Measurements from ENCODE around the gene TIMM50. TPM values are rescaled to one million over a fixed set of nuclear protein-coding genes. Genes with fewer than 3 reads are reported as not detected.
A peak's percentile ranks its signal among the peaks of the same experiment; 100 is the strongest.
"Not testable (repeated sequence)": the region's sequence is repeated elsewhere in the genome, so short reads cannot be mapped to it uniquely, and the experiment has no call there.

The TIMM50 gene
- total and polyA plus RNA-seq, 3 donors from 2014 or later, result 80.6 to 130 (median 96.1) TPM

- Histone ChIP-seq H3K9me3 (no peaks in the 10 kb centered on the region), H3K27me3 (no peaks in the 10 kb centered on the region), H3K4me3 (no peak overlapping the region), H3K27ac (no peak overlapping the region), H3K4me1 (no peaks in the 10 kb centered on the region), H3K36me3 (ENCODE audit: low read depth, missing control alignments) (no peaks in the 10 kb centered on the region)
- intact Hi-C loops (cut with DNase I; ENCODE audit: low total_unique reads), result no loop called here
- DNase-seq, result peak; percentile 60
- WGBS, 2 donors, result 62 to 65% methylated on average over 6 to 9 of the region's 9 CpGs
- TF ChIP-seq CTCF (IDR thresholded peaks at IDR 0.05), result peak; percentile 17 to 81 (median 63)
- TF ChIP-seq POLR2A (IDR thresholded peaks at IDR 0.05), result no peak
Observed at GRCh38 chr19:39474139-39474620, 6.5 kb upstream of the TIMM50 start.

- Histone ChIP-seq H3K27me3 (no peaks in the 10 kb centered on the region), H3K9me3 (no peaks in the 10 kb centered on the region), H3K36me3 (ENCODE audit: low read depth, missing control alignments) (no peaks in the 10 kb centered on the region), H3K4me3 (no peak overlapping the region), H3K27ac (no peak overlapping the region), H3K4me1 (no peaks in the 10 kb centered on the region)
- TF ChIP-seq CTCF (IDR thresholded peaks at IDR 0.05) (no peak), POLR2A (IDR thresholded peaks at IDR 0.05) (no peak)
- 90 to 100% methylated on average over 2 of the region's 2 CpGs for WGBS, 2 donors
- no peak for DNase-seq
- intact Hi-C loops (cut with DNase I; ENCODE audit: low total_unique reads), result no loop called here
Observed at GRCh38 chr19:39475748-39476147, 4.9 kb upstream of the TIMM50 start.

DNA sequence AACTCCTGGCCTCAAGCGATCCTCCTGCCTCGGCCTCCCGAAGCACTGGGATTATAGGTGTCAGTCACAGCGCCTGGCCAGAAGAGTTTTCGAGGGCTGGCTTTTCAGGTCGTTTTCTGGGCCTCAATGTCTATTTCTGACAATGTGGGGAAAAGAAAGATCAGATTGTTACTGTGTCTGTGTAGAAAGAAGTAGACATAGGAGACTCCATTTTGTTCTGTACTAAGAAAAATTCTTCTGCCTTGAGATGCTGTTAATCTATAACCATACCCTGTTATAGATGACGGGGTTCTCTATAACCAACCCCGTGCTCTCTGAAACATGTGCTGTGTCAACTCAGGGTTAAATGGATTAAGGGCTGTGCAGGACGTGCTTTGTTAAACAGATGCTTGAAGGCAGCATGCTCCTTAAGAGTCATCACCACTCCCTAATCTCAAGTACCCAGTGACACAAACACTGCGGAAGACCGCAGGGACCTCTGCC lies 1.3 kb upstream of the TIMM50 start:
- H3K36me3 ChIP-seq (ENCODE audit: low read depth, missing control alignments); intact Hi-C loops (cut with DNase I; ENCODE audit: low total_unique reads): not testable (repeated sequence)
- WGBS, 2 donors, result 70 to 77% methylated on average over 11 of the region's 11 CpGs

DNA sequence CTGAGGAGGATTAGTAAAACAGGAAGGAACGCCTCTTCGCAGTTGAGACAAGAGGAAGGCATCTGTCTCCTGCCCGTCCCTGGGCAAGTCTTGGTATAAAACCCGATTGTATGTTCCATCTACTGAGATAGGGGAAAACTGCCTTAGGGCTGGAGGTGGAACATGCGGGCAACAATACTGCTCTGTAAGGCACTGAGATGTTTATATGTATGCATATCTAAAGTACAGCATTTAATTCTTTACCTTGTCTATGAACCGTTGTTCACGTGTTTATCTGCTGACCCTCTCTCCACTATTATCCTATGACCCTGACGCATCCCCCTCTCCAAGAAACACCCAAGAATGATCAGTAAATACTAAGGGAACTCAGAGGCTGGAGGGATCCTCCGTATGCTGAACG lies 722 bp upstream of the TIMM50 start:
- no peak for TF ChIP-seq POLR2A (IDR thresholded peaks at IDR 0.05)
- TF ChIP-seq CTCF (IDR thresholded peaks at IDR 0.05), result no peak
- intact Hi-C loops (cut with DNase I; ENCODE audit: low total_unique reads), result no loop called here
- no peaks in the 10 kb centered on the region for H3K9me3 ChIP-seq
- no peak for DNase-seq
- no peaks in the 10 kb centered on the region for H3K36me3 ChIP-seq (ENCODE audit: low read depth, missing control alignments)
- 28 to 30% methylated on average over 10 of the region's 10 CpGs for WGBS, 2 donors
- H3K4me1 ChIP-seq, result peaks cover 7% of the 10 kb centered on the region
- H3K27me3 ChIP-seq, result no peaks in the 10 kb centered on the region
- H3K4me3 ChIP-seq, result peak overlapping the region in 1 of 2 donors; percentile 81
- peak overlapping the region; percentile 41 to 83 for H3K27ac ChIP-seq

More for the DNA sequence above, 1.3 kb upstream of the TIMM50 start:
- not testable (repeated sequence) for DNase-seq, H3K9me3 ChIP-seq, H3K4me1 ChIP-seq, H3K4me3 ChIP-seq, H3K27me3 ChIP-seq
- peak overlapping the region in 1 of 2 donors; percentile 83 for H3K27ac ChIP-seq

GRCh38 chr19:39481229-39481545 lies 549 bp downstream of the TIMM50 start:
- Histone ChIP-seq H3K4me3 (peak overlapping the region; percentile 81 to 98), H3K9me3 (no peaks in the 10 kb centered on the region), H3K36me3 (ENCODE audit: low read depth, missing control alignments) (no peaks in the 10 kb centered on the region), H3K4me1 (peaks cover 7% of the 10 kb centered on the region), H3K27me3 (no peaks in the 10 kb centered on the region), H3K27ac (peak overlapping the region; percentile 44 to 83)
- 1% methylated on average over 11 to 12 of the region's 12 CpGs for WGBS, 2 donors
- TF ChIP-seq CTCF (IDR thresholded peaks at IDR 0.05) (no peak), POLR2A (IDR thresholded peaks at IDR 0.05) (no peak)
- DNase-seq, result no peak
- intact Hi-C loops (cut with DNase I; ENCODE audit: low total_unique reads), result no loop called here

Data from testis (tissue), 3 donors.